ENCODE results near the gene SMIM22. TPM values are rescaled to one million over a fixed set of nuclear protein-coding genes. Genes with fewer than 3 reads are reported as not detected.

Gene SMIM22
- total RNA-seq, 1 donor from 2014 or later: not detected

- H3K27ac Mint-ChIP-seq (ENCODE audit: unreplicated experiment): peak overlapping the region; percentile 92
- peaks cover 2% of the 10 kb centered on the region for H3K27me3 Mint-ChIP-seq (ENCODE audit: unreplicated experiment)
- TF ChIP-seq CTCF (IDR thresholded peaks at IDR 0.05; ENCODE audit: unreplicated experiment): no peak
- H3K36me3 Mint-ChIP-seq (ENCODE audit: low read depth, unreplicated experiment): peaks cover 16% of the 10 kb centered on the region
- H3K9me3 Mint-ChIP-seq (ENCODE audit: unreplicated experiment): no peaks in the 10 kb centered on the region
- peak overlapping the region; percentile 87 for H3K4me3 Mint-ChIP-seq (ENCODE audit: unreplicated experiment)
- peaks cover 10% of the 10 kb centered on the region for H3K4me1 Mint-ChIP-seq (ENCODE audit: unreplicated experiment)
- peak; percentile 34 for DNase-seq (ENCODE audit: low spot score)
Measured at GRCh38 chr16:4800290-4801041, 5.3 kb downstream of the SMIM22 start.

GRCh38 chr16:4801051-4801961 lies 6.1 kb downstream of the SMIM22 start:
- TF ChIP-seq CTCF (IDR thresholded peaks at IDR 0.05; ENCODE audit: unreplicated experiment): no peak
- DNase-seq (ENCODE audit: low spot score): no peak
- Mint-ChIP-seq H3K9me3 (ENCODE audit: unreplicated experiment) (no peaks in the 10 kb centered on the region), H3K36me3 (ENCODE audit: low read depth, unreplicated experiment) (peaks cover 19% of the 10 kb centered on the region), H3K4me1 (ENCODE audit: unreplicated experiment) (peaks cover 10% of the 10 kb centered on the region), H3K27me3 (ENCODE audit: unreplicated experiment) (peaks cover 2% of the 10 kb centered on the region), H3K4me3 (ENCODE audit: unreplicated experiment) (peak overlapping the region; percentile 87), H3K27ac (ENCODE audit: unreplicated experiment) (peak overlapping the region; percentile 57)

GRCh38 chr16:4801962-4802658 lies 6.9 kb downstream of the SMIM22 start, which contains the start of gene ROGDI:
ROGDI (minus strand) TSS chr16:4802633; CDS start chr16:4802571, 62 bp downstream.
- TF ChIP-seq CTCF (IDR thresholded peaks at IDR 0.05; ENCODE audit: unreplicated experiment): no peak
- peaks cover 2% of the 10 kb centered on the region for H3K27me3 Mint-ChIP-seq (ENCODE audit: unreplicated experiment)

GRCh38 chr16:4802659-4803287 lies 7.6 kb downstream of the SMIM22 start:
- peak; percentile 87 for DNase-seq (ENCODE audit: low spot score)
- peaks cover 2% of the 10 kb centered on the region for H3K27me3 Mint-ChIP-seq (ENCODE audit: unreplicated experiment)
- H3K4me3 Mint-ChIP-seq (ENCODE audit: unreplicated experiment): peak overlapping the region; percentile 92
- no peak overlapping the region for H3K27ac Mint-ChIP-seq (ENCODE audit: unreplicated experiment)
- H3K4me1 Mint-ChIP-seq (ENCODE audit: unreplicated experiment): peaks cover 10% of the 10 kb centered on the region
- no peaks in the 10 kb centered on the region for H3K9me3 Mint-ChIP-seq (ENCODE audit: unreplicated experiment)
- peak; percentile 40 for TF ChIP-seq CTCF (IDR thresholded peaks at IDR 0.05; ENCODE audit: unreplicated experiment)
- peaks cover 23% of the 10 kb centered on the region for H3K36me3 Mint-ChIP-seq (ENCODE audit: low read depth, unreplicated experiment)

More at GRCh38 chr16:4801962-4802658, 6.9 kb downstream of the SMIM22 start, which contains the start of gene ROGDI:
- Mint-ChIP-seq H3K4me3 (ENCODE audit: unreplicated experiment) (peak within 1 kb of the TSS; percentile 92), H3K27ac (ENCODE audit: unreplicated experiment) (no peak within 1 kb of the TSS), H3K9me3 (ENCODE audit: unreplicated experiment) (no peaks in the 10 kb centered on the region), H3K4me1 (ENCODE audit: unreplicated experiment) (peaks cover 10% of the 10 kb centered on the region), H3K36me3 (ENCODE audit: low read depth, unreplicated experiment) (peaks cover 19% of the 10 kb centered on the region)
- DNase-seq (ENCODE audit: low spot score): peak; percentile 57

Data from endothelial cell (in vitro differentiated cells).